Stimulated activated CD4-positive, alpha-beta T cell treated with anti-CD3 and anti-CD28 coated beads, TNF-alpha, amount 100 ng/mL, for 1 hour (primary cell): ENCODE measurements around the gene H2AZ1.

ENCODE experiments used
- DNase-seq, 3 donors: peaks; one replicate each; pipeline ENCODE4 v3.0.0-alpha.2; 2020; ENCODE audit warnings: low read depth in 3 of 3, low spot score in 1 of 3

The H2AZ1 gene

DNA sequence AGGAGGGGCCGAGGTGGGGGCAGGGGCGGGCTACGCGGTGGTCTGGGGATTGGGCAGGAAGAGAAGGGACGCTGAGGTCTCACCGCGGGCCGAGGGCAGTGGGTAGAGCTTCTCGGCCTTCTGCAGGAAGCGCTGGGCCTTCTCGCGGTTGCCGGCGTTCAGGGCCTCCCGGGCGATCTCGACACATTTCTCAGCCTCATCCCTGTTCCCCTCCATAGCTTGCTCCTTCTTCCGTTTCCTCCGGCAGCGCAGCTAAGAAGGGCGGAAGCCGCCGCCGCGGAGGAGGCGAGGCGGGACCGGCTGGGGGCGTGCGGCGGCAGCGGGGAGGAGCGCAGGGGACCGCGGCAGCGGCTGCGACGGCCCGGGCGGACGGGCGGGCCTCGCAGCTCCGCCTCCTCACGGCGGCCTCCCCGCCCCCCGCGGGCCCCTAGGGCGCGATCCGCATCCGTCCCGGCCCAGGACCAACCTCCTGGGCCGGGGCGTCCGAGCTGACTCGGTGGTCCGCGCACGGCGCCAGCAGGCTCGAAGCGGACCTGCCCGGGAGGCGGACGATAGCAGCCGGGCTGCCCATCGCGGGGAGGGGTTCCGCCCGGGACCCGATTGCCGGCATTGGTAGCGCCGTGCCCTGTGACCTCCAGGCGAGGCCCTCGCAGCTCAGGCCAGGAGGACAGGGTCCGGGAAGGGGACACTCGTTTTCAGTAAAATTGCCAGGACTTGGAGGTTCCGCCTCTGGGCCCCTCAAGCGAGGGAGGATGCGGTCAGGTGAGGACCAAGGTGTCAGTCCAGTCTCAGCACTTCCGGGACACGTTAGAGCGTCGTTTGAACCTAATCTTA, 3.5 kb downstream of the H2AZ1 start, which contains the start of gene DNAJB14:
Gene DNAJB14 (minus strand): TSS at position 263 of the 834 bp plus-strand sequence. CDS start 47 bp downstream, at position 216.
- peak; percentile 36 to 64 (median 59) for DNase-seq

DNA sequence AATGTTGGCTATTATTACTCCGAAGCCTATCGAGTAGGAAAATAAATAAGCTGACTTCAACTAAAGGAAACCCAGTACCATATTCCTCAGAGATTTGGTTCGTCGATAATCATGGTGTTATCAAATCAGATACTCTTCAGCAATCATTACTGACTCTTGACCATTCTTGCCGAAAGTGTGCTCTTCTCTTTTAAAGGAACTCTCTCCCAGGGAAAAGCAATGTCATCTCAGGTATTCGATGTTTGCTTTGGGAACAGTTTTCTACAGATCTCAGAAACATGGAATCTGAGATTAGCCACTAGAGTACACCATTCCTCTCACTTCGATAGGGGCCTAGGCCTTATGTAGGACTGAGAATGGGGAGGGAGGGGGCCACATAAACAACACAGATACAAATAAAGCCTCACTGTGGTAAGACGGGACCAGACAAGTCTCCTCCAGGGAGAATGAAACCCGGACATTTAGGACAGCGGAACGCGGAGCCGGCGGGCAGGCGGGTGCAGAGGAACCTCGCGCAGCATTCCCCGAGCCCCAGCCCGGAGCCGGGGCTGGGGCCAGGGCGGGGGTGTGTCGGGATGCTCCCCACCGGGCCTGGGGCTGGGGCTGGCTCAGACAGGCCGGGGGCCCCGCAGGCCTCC, 4.2 kb downstream of the H2AZ1 start:
- DNase-seq, result no peak

DNA sequence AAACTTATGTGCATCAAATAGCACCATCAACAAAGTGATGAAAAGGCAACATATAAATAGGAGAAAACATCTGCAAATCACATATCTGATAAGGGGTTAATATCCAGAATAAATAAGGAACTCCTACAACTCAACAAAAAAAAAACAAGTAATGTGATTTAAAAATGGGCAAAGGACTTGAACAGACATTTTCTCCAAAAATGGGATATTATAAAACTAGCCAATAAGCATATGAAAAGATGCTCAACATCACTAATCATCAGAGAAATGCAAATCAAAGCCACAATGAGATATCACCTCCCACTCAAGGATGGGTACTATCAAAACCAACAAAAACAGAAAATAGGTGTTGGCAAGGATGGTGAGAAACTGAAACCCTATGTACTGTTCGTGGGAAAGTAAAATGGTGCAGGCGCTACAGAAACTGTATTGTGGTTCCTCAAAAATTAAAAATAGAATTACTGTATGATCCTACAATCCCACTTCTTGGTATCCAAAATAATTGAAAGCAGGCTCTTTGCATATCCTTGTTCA, 6.1 kb downstream of the H2AZ1 start:
- DNase-seq, result no peak

DNA sequence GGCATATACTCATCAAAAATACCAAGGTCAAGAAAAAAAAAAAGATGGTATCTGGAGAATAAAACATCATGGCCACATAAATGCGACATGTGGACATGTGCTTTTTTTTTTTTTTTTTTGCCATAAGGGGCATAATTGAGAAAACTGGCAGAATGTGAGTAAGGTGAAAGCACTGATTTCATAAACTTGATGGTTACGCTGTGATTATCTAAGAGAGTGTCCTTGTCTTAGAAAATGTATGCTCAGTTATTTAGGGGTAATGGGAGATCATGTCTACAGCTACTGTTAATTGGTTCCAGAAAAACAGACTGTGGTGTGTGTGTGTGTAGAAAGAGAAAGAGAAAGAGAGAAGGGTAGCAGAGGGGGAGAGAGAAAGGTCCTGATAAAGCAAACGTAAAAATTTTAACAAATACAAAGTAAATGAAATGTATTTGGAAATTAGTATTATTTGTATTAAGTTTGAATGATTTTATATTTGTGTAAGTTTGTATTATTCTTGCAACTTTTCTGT, 11.8 kb downstream of the H2AZ1 start:
- no peak for DNase-seq

DNA sequence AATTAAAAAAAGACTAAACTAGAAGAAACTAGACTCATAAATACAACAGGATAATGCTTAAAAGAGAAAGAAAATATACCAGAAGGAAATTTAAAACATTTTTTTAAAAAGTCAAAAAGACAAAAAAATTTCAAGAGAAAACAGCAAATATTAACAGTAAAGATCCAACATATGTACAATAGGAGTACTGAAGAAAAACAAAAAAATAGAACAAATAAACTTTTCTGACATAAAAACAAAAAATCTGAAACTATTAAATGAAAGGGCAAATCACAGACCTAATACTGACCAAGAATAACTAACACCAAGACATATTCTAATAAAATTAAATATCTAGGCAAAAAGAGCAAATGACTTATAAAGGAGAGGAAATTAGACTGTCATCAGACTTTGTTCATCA, 15.2 kb downstream of the H2AZ1 start:
- no peak for DNase-seq

DNA sequence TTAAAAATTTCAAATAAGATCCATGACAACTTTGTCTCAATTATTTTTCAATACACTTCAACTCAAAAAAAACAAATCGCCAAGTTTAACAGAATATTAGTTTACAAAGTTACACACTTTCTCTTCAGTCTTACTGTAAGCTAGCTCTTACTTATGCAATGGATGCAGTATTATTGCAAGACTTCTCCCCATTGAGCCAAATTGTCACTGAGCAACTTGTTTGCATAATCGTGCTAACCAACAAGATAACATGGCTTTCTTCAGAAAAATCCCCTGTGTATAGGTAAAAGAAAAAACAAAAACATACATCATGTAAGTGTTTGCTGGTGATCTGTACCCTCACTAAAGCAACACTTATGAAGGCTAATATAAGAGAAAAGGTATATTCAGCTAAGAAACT, 22.5 kb downstream of the H2AZ1 start:
- no peak for DNase-seq

DNA sequence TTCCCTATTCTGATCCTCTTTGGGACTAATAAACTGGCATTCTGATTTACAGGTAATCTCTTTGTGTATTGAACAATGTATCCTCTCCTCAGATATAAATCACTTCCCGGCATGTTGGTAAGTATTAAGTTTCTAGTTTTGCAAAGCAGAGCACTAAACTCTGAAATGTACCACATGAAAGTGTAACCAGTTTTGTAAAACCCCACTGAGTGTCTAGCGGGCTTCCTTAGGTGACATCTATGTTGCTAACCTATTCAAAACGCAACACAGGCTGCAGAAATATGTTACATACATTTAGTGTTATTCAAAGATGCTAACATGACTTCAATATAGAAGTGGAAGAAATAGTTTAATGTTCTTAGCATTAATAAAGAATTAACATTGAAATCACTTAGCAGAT, 28.9 kb downstream of the H2AZ1 start:
- no peak for DNase-seq

DNA sequence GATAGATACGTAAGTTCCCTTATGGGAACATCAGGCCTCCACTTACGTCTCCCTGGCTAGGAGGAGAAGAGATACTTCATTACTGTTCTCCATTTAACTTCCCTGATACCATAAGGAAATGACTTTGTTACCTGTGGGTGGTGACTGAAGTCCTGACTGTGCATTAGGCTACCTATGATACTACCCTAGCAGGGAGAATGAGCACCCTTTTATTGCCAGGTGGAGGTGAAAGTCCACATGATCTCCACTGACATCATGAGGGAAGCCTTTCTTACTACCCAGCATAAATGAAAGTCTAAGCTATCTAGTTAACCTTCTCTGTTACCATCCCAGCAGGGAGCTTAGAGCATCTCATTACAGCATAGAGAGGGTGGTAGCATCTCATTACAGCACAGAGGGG, 31.4 kb downstream of the H2AZ1 start:
- DNase-seq, result no peak

DNA sequence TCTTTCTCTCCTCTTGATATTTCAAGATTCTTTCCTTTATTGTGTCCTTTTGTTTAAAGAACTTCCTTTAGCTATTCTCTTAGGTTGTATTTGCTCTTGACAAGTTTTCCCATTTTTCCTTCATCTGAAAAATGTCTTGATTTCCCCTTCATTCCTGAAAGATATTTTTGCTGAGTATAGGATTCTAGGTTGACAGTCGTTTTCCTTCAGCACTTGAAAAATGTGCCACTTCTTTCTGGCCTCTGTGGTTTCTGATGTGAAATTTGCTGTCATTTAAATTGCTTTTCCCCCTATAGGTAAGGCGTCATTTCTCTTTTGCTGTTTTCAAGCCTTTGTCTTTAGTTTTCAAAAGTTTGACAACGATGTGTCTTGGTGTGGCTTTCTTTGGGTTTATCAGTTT, 32.5 kb downstream of the H2AZ1 start:
- DNase-seq, result no peak

DNA sequence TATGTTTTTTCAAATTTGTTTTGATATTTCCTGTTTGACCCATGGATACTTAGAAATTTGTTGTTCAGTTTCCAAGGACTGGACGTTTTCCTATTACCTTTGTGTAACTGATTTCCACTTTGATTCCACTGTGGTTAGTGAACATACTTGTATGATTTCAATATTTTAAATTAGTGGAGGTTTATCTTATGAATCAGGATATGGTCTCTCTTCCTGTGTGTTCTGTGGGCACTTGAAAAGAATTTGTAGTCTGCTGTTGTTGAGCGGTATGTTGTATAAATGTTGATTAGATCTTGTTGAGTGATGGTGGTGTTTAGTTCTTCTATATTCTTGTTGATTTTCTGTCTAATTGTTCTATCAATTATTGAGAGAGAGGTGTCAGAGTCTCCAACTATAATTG, 34.6 kb downstream of the H2AZ1 start:
- no peak for DNase-seq
